Activated naive CD4-positive, alpha-beta T cell treated with anti-CD3 and anti-CD28 coated beads, Interleukin-2, amount 50 U/mL, for 72 hours (primary cell): Measurements from ENCODE around the gene PPM1H. TPM values are rescaled to one million over a fixed set of nuclear protein-coding genes. Genes with fewer than 3 reads are reported as not detected.

Experiments used
- ATAC-seq, 2 donors: fragments of 150-1000 bp; cut with Tn5 transposase; 2 replicates each; pipeline ENCODE4 v1.10.0; 2021; ENCODE audit warnings: mild to moderate bottlenecking in 2 of 2, moderate library complexity in 2 of 2
- DNase-seq, 2 donors: peaks; one replicate each; pipeline ENCODE4 v3.0.0; 2021 to 2022; ENCODE audit warnings: low spot score in 2 of 2
- H3K27ac Mint-ChIP-seq, 2 donors: one replicate each; pipeline ENCODE4 v1.8.0; 2022; ENCODE audit warnings: mild to moderate bottlenecking in 2 of 2, mixed read lengths in 2 of 2
- H3K36me3 Mint-ChIP-seq, 2 donors: one replicate each; pipeline ENCODE4 v1.8.0; 2022; ENCODE audit warnings: mixed read lengths in 2 of 2
- H3K9me3 Mint-ChIP-seq, 2 donors: one replicate each; pipeline ENCODE4 v1.8.0; 2022; ENCODE audit warnings: mixed read lengths in 2 of 2
- total RNA-seq, 2 donors: library from RNA; stranded (reverse); gene quantifications; one replicate each; pipeline ENCODE4 v1.2.3, GENCODE V29; 2022

PPM1H gene
- total RNA-seq, 2 donors from 2014 or later, result 0.18 TPM; not detected in 1

- no peak for DNase-seq
- H3K27ac Mint-ChIP-seq, result no peak overlapping the region
- no peak for ATAC-seq
- H3K9me3 Mint-ChIP-seq, result peaks cover 0 to 4% of the 10 kb centered on the region in 2 donors
- no peaks in the 10 kb centered on the region for H3K36me3 Mint-ChIP-seq
Observed at GRCh38 chr12:62866451-62867082, 68.4 kb downstream of the PPM1H start.

GRCh38 chr12:62865937-62866336, 69.0 kb downstream of the PPM1H start:
- ATAC-seq, result no peak
- no peak overlapping the region for H3K27ac Mint-ChIP-seq

GRCh38 chr12:62865065-62865464, 69.9 kb downstream of the PPM1H start:
- DNase-seq, result no peak

More at GRCh38 chr12:62865937-62866336, 69.0 kb downstream of the PPM1H start:
- no peaks in the 10 kb centered on the region for H3K36me3 Mint-ChIP-seq
- peaks cover 0 to under 1% of the 10 kb centered on the region in 2 donors for H3K9me3 Mint-ChIP-seq
- DNase-seq, result no peak

GRCh38 chr12:62862259-62862881, 72.6 kb downstream of the PPM1H start:
- no peak for ATAC-seq
- Mint-ChIP-seq H3K9me3 (no peaks in the 10 kb centered on the region), H3K36me3 (no peaks in the 10 kb centered on the region), H3K27ac (no peak overlapping the region)
- no peak for DNase-seq

More at GRCh38 chr12:62865065-62865464, 69.9 kb downstream of the PPM1H start:
- no peak for ATAC-seq
- H3K9me3 Mint-ChIP-seq, result no peaks in the 10 kb centered on the region
- no peaks in the 10 kb centered on the region for H3K36me3 Mint-ChIP-seq
- H3K27ac Mint-ChIP-seq, result no peak overlapping the region

GRCh38 chr12:62861586-62861985, 73.4 kb downstream of the PPM1H start:
- H3K27ac Mint-ChIP-seq, result no peak overlapping the region
- ATAC-seq, result no peak
- H3K9me3 Mint-ChIP-seq, result no peaks in the 10 kb centered on the region
- H3K36me3 Mint-ChIP-seq, result no peaks in the 10 kb centered on the region
- DNase-seq, result no peak

GRCh38 chr12:62860501-62861411, 74.2 kb downstream of the PPM1H start:
- ATAC-seq (no peak), DNase-seq (no peak)
- Mint-ChIP-seq H3K36me3 (no peaks in the 10 kb centered on the region), H3K27ac (no peak overlapping the region), H3K9me3 (no peaks in the 10 kb centered on the region)

- no peaks in the 10 kb centered on the region for H3K36me3 Mint-ChIP-seq
- no peak overlapping the region for H3K27ac Mint-ChIP-seq
- ATAC-seq (no peak), DNase-seq (no peak)
- no peaks in the 10 kb centered on the region for H3K9me3 Mint-ChIP-seq
Observed at GRCh38 chr12:62860020-62860419, 74.9 kb downstream of the PPM1H start.

GRCh38 chr12:62859321-62859737, 75.6 kb downstream of the PPM1H start:
- no peak overlapping the region for H3K27ac Mint-ChIP-seq
- no peak for ATAC-seq
- DNase-seq, result no peak
- H3K9me3 Mint-ChIP-seq, result no peaks in the 10 kb centered on the region
- no peaks in the 10 kb centered on the region for H3K36me3 Mint-ChIP-seq

- Mint-ChIP-seq H3K36me3 (no peaks in the 10 kb centered on the region), H3K9me3 (no peaks in the 10 kb centered on the region), H3K27ac (no peak overlapping the region)
- ATAC-seq, result no peak
- no peak for DNase-seq
Observed at GRCh38 chr12:62856454-62856853, 78.5 kb downstream of the PPM1H start.

GRCh38 chr12:62854024-62854423, 80.9 kb downstream of the PPM1H start:
- Mint-ChIP-seq H3K9me3 (no peaks in the 10 kb centered on the region), H3K27ac (no peak overlapping the region), H3K36me3 (no peaks in the 10 kb centered on the region)
- DNase-seq (no peak), ATAC-seq (no peak)

- Mint-ChIP-seq H3K9me3 (no peaks in the 10 kb centered on the region), H3K27ac (no peak overlapping the region), H3K36me3 (no peaks in the 10 kb centered on the region)
- ATAC-seq (no peak), DNase-seq (no peak)
Observed at GRCh38 chr12:62849398-62849797, 85.6 kb downstream of the PPM1H start.

- H3K9me3 Mint-ChIP-seq, result no peaks in the 10 kb centered on the region
- ATAC-seq (peak; percentile 73 to 99), DNase-seq (no peak)
- H3K36me3 Mint-ChIP-seq, result no peaks in the 10 kb centered on the region
- no peak overlapping the region for H3K27ac Mint-ChIP-seq
Observed at GRCh38 chr12:62848418-62848817, 86.5 kb downstream of the PPM1H start.

- no peaks in the 10 kb centered on the region for H3K9me3 Mint-ChIP-seq
- DNase-seq (no peak), ATAC-seq (no peak)
- no peak overlapping the region for H3K27ac Mint-ChIP-seq
- H3K36me3 Mint-ChIP-seq, result no peaks in the 10 kb centered on the region
Observed at GRCh38 chr12:62847709-62848108, 87.2 kb downstream of the PPM1H start.

- Mint-ChIP-seq H3K36me3 (no peaks in the 10 kb centered on the region), H3K27ac (no peak overlapping the region), H3K9me3 (no peaks in the 10 kb centered on the region)
- DNase-seq, result no peak
- ATAC-seq, result no peak
Observed at GRCh38 chr12:62846491-62846890, 88.5 kb downstream of the PPM1H start.

GRCh38 chr12:62844915-62845314, 90.0 kb downstream of the PPM1H start:
- ATAC-seq (no peak), DNase-seq (no peak)
- Mint-ChIP-seq H3K27ac (no peak overlapping the region), H3K9me3 (peaks cover 0 to under 1% of the 10 kb centered on the region in 2 donors), H3K36me3 (no peaks in the 10 kb centered on the region)

- no peaks in the 10 kb centered on the region for H3K36me3 Mint-ChIP-seq
- H3K9me3 Mint-ChIP-seq, result peaks cover 0 to 4% of the 10 kb centered on the region in 2 donors
- ATAC-seq (no peak), DNase-seq (no peak)
- H3K27ac Mint-ChIP-seq, result no peak overlapping the region
Observed at GRCh38 chr12:62843716-62844115, 91.2 kb downstream of the PPM1H start.

GRCh38 chr12:62841846-62842245, 93.1 kb downstream of the PPM1H start:
- peaks cover 0 to 4% of the 10 kb centered on the region in 2 donors for H3K9me3 Mint-ChIP-seq
- ATAC-seq, result no peak
- no peak overlapping the region for H3K27ac Mint-ChIP-seq
- DNase-seq, result no peak
- H3K36me3 Mint-ChIP-seq, result no peaks in the 10 kb centered on the region
